ENCODE data around the gene EPHB2. TPM values are rescaled to one million over a fixed set of nuclear protein-coding genes. Genes with fewer than 3 reads are reported as not detected.
A peak's percentile ranks its signal among the peaks of the same experiment; 100 is the strongest.

Gene EPHB2
- total RNA-seq, 2 donors from 2014 or later = not detected

DNA sequence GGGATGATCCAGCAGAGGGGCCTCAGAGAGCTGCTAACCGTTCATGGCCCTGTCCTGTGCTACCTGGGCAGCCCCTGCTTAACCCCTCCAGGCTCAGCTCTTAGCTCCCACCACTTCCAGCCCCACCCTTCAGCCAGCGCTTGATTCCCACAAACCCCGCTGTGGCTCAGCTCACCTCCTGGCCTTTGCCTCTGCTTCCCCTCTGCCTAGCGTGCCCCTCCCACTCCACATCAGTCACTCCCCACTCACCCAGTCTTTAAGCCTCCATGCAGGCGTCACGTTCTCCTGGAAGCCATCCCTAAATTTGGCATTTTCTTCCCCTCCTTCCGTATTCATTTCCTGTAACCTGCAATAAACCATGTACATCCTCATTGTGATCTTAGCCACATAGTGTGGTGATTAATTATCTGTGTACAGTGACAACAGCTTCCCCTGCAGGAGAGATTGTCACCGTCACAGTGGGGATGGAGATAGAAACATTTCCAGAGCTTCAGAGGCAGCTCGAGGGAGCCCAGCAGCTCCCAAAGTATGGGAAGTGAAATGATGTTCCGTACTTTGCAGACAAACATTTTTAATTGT lies 65.5 kb downstream of the EPHB2 start:
- Mint-ChIP-seq H3K4me1 (ENCODE audit: low read depth in 2 of 2) (peaks cover 0 to 3% of the 10 kb centered on the region in 2 donors), H3K4me3 (no peak overlapping the region), H3K27ac (no peak overlapping the region), H3K27me3 (peaks cover 15 to 21% of the 10 kb centered on the region in 2 donors), H3K9me3 (no peaks in the 10 kb centered on the region), H3K36me3 (no peaks in the 10 kb centered on the region)
- no peak for DNase-seq (ENCODE audit: low spot score)
- ATAC-seq = no peak

DNA sequence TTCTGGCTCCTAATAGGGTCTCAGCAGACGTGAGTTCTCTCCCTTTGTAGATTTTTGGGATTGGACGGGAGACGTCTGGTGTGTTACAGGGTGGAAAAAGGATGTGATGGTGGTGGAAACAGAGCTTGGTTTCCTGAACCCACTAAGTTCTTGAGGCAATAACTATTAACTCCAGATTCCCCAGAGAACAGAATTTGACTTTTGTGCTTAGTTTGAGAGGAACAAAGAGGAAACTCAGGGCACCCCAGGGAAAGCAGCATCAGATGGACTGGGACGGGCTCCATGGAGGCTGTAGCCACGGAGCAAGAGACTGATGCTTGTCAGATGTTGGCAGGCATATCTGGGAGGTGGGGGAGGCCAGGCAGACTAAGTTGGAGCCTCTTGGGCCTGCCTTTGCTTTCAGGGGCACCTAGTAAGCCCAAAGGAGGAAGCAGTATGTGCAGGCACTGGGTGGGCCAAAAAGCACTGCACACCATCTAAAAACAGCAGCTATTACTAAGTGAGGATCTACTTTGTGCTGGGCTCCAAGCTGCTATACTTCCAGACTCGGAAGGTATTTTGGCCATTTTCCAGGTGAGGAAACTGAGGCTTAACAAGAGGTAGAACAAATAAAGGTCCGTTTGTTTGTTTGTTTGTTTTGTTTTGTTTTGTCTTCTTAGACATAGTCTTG lies 66.9 kb downstream of the EPHB2 start:
- Mint-ChIP-seq H3K9me3 (no peaks in the 10 kb centered on the region), H3K36me3 (no peaks in the 10 kb centered on the region), H3K27ac (no peak overlapping the region), H3K4me1 (ENCODE audit: low read depth in 2 of 2) (peaks cover 0 to 3% of the 10 kb centered on the region in 2 donors), H3K4me3 (no peak overlapping the region), H3K27me3 (peaks cover 15 to 21% of the 10 kb centered on the region in 2 donors)
- ATAC-seq = no peak
- DNase-seq (ENCODE audit: low spot score) = no peak

DNA sequence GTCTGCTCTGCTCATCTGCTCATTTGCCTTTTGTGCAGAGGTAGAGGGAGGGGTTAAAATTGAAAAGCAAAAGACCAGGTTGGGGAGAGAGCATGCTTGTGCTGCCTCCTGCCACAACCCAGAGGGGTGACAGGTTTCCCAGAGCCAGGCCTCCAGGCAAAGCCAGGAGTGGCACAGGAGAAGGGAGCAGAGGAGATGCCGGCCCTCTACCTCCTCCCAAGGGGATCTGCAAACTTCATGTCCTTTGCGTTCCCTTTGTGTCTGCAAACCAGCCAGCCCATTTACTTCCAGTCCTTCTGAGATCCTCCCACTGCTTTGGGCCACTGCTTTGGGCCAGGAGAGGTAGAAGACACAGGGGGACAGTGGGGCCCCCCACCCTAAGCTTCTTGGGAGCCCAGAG lies 67.8 kb downstream of the EPHB2 start:
- H3K4me3 Mint-ChIP-seq = no peak overlapping the region
- H3K9me3 Mint-ChIP-seq = no peaks in the 10 kb centered on the region
- no peak for DNase-seq (ENCODE audit: low spot score)
- no peak overlapping the region for H3K27ac Mint-ChIP-seq
- peaks cover 15 to 21% of the 10 kb centered on the region in 2 donors for H3K27me3 Mint-ChIP-seq
- peaks cover 0 to 3% of the 10 kb centered on the region in 2 donors for H3K4me1 Mint-ChIP-seq (ENCODE audit: low read depth in 2 of 2)
- ATAC-seq = no peak
- no peaks in the 10 kb centered on the region for H3K36me3 Mint-ChIP-seq

DNA sequence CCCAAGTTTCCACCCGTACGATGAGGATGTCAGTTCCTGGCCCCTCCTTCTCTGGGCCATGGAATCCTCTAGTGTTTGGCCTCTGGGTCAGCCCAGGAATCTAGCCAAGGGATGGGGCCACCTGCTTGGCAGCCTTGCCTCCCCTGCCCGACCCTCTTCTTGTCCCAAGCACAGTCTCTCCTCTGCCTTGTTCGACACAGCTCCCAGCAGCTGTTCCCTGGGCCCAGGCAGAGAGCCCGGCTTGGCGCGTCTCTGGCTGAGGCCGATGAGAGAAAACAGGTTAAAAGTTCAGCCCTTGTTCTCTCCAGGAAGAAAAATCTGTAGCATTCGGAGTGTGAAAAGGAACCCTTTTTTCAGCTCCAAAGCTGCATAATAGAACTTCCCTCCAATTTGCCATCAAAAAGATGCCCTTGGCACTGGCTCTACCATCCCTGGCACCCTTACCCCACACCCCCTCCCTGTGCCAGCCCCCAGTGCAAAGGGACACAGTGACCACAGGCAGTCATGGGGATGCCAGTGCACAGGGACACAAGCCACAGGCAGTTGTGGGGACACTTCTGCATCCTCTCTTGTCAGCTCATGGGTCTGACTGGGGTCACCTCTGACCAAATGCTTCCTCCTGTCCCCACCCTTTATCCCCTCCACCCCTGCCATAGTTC lies 68.4 kb downstream of the EPHB2 start:
- Mint-ChIP-seq H3K27ac (no peak overlapping the region), H3K4me1 (ENCODE audit: low read depth in 2 of 2) (peaks cover 0 to 3% of the 10 kb centered on the region in 2 donors), H3K27me3 (peaks cover 15 to 21% of the 10 kb centered on the region in 2 donors), H3K36me3 (no peaks in the 10 kb centered on the region), H3K9me3 (no peaks in the 10 kb centered on the region), H3K4me3 (no peak overlapping the region)
- ATAC-seq = no peak
- DNase-seq (ENCODE audit: low spot score) = no peak

DNA sequence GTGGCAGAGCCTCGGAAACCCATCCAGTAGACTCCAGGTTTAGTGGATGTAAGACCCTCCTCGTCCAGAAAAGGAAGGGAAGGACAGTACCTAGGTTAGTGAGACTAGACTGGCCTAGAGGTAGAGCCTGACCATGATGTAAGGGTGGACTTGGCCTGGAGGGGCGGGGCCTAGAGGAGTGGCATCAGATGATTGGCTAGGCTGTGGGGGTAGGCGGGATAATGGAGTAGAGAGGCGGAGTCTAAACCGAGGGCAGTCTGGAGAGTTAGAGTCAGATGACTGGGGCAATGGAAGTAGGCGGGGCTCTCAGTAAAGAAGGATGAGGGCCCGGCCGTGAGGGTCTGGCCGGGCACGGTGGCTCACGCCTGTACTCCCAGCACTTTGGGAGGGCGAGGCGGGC lies 70.1 kb downstream of the EPHB2 start:
- Mint-ChIP-seq H3K9me3 (no peaks in the 10 kb centered on the region), H3K4me3 (no peak overlapping the region), H3K36me3 (no peaks in the 10 kb centered on the region), H3K4me1 (ENCODE audit: low read depth in 2 of 2) (peaks cover 0 to 4% of the 10 kb centered on the region in 2 donors), H3K27me3 (peaks cover 15 to 21% of the 10 kb centered on the region in 2 donors), H3K27ac (no peak overlapping the region)
- peak in 1 of 2 donors; percentile 48 for ATAC-seq
- no peak for DNase-seq (ENCODE audit: low spot score)

DNA sequence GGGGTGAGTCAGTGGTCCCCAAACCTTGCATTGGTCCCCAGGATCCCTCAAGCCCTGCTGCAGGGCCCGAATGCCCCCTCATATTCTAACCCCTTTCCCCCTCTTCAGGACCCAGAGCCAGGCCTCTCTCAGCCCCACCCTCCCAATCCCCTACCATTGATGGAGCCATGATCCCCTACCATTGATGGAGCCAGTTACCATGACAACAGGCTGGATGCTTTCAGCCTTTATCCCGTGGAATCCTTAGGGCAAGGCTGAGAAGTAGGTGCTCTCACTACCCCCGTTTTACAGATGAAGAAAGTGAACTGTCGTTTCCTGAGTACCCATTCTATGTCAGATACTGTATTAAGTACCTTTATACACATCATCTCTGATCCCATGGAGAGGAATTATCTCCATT lies 70.8 kb downstream of the EPHB2 start:
- Mint-ChIP-seq H3K9me3 (no peaks in the 10 kb centered on the region), H3K4me1 (ENCODE audit: low read depth in 2 of 2) (peaks cover 0 to 4% of the 10 kb centered on the region in 2 donors), H3K4me3 (no peak overlapping the region), H3K27me3 (peaks cover 13 to 14% of the 10 kb centered on the region in 2 donors), H3K27ac (no peak overlapping the region), H3K36me3 (no peaks in the 10 kb centered on the region)
- ATAC-seq (no peak), DNase-seq (ENCODE audit: low spot score) (no peak)

DNA sequence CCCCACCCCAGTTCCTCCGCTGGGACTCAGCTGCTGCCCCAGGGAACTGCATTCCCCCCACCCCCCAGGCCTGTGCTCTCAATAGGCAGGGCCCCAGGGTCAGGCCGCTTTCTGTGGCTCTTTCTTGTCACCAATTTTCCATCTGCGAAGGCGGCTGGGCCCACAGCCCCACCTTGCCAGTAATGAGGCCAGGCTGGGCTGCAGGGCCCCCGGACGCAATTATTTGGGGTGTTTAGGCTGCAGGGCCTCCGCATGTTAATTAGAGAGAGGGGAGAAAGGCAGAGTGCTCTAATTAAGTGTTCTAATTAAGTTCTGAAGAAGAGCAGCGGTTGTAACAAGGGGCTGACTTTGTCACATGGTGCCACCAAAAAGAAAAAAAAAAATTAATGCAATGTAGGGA lies 71.8 kb downstream of the EPHB2 start:
- H3K4me1 Mint-ChIP-seq (ENCODE audit: low read depth in 2 of 2) = peaks cover 0 to 4% of the 10 kb centered on the region in 2 donors
- H3K4me3 Mint-ChIP-seq = no peak overlapping the region

DNA sequence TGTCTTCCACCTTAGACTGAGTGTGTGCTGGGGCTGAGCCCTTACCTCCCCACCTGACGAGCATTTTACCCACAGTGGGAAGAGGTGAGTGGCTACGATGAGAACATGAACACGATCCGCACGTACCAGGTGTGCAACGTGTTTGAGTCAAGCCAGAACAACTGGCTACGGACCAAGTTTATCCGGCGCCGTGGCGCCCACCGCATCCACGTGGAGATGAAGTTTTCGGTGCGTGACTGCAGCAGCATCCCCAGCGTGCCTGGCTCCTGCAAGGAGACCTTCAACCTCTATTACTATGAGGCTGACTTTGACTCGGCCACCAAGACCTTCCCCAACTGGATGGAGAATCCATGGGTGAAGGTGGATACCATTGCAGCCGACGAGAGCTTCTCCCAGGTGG lies 73.7 kb downstream of the EPHB2 start:
- no peak for ATAC-seq
- no peaks in the 10 kb centered on the region for H3K9me3 Mint-ChIP-seq
- H3K27me3 Mint-ChIP-seq = peaks cover 8 to 11% of the 10 kb centered on the region in 2 donors
- H3K36me3 Mint-ChIP-seq = no peaks in the 10 kb centered on the region
- DNase-seq (ENCODE audit: low spot score) = no peak
- H3K27ac Mint-ChIP-seq = no peak overlapping the region
- H3K4me3 Mint-ChIP-seq = no peak overlapping the region
- peaks cover 0 to 4% of the 10 kb centered on the region in 2 donors for H3K4me1 Mint-ChIP-seq (ENCODE audit: low read depth in 2 of 2)

More for the DNA sequence above, 71.8 kb downstream of the EPHB2 start:
- Mint-ChIP-seq H3K27me3 (peaks cover 8 to 13% of the 10 kb centered on the region in 2 donors), H3K9me3 (no peaks in the 10 kb centered on the region), H3K27ac (no peak overlapping the region), H3K36me3 (no peaks in the 10 kb centered on the region)
- DNase-seq (ENCODE audit: low spot score) (no peak), ATAC-seq (no peak)

DNA sequence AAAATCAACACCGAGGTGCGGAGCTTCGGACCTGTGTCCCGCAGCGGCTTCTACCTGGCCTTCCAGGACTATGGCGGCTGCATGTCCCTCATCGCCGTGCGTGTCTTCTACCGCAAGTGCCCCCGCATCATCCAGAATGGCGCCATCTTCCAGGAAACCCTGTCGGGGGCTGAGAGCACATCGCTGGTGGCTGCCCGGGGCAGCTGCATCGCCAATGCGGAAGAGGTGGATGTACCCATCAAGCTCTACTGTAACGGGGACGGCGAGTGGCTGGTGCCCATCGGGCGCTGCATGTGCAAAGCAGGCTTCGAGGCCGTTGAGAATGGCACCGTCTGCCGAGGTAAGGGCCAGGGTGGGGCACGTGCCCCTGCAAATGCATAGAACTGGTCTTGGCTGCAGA lies 74.1 kb downstream of the EPHB2 start:
- Mint-ChIP-seq H3K4me3 (no peak overlapping the region), H3K9me3 (no peaks in the 10 kb centered on the region), H3K4me1 (ENCODE audit: low read depth in 2 of 2) (peaks cover 0 to 4% of the 10 kb centered on the region in 2 donors), H3K27ac (no peak overlapping the region), H3K36me3 (no peaks in the 10 kb centered on the region), H3K27me3 (peaks cover 4 to 11% of the 10 kb centered on the region in 2 donors)
- DNase-seq (ENCODE audit: low spot score) = no peak
- ATAC-seq = no peak

DNA sequence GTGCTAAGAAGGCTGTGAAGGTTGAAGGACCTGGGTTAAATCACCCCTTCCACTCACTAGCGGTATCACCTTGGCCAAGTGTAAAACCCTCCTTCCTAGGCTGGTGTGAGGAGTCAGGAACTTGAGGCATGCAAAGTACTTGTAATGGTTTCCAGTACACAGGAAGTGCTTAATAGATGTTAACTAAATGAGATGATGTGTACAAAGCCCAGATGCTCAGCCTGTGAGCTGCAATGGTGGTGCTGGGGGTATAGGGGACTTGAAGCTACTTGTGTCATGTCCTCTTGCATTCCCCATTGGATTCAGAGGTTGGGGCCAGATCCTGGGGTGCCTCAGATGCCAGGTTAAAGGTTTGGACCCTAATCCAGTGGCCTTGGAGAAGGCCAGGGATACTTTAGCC lies 75.5 kb downstream of the EPHB2 start:
- Mint-ChIP-seq H3K36me3 (no peaks in the 10 kb centered on the region), H3K27me3 (peaks cover 0 to 11% of the 10 kb centered on the region in 2 donors), H3K4me3 (no peak overlapping the region), H3K9me3 (no peaks in the 10 kb centered on the region), H3K27ac (no peak overlapping the region), H3K4me1 (ENCODE audit: low read depth in 2 of 2) (peaks cover 0 to 4% of the 10 kb centered on the region in 2 donors)
- no peak for DNase-seq (ENCODE audit: low spot score)
- ATAC-seq = no peak

DNA sequence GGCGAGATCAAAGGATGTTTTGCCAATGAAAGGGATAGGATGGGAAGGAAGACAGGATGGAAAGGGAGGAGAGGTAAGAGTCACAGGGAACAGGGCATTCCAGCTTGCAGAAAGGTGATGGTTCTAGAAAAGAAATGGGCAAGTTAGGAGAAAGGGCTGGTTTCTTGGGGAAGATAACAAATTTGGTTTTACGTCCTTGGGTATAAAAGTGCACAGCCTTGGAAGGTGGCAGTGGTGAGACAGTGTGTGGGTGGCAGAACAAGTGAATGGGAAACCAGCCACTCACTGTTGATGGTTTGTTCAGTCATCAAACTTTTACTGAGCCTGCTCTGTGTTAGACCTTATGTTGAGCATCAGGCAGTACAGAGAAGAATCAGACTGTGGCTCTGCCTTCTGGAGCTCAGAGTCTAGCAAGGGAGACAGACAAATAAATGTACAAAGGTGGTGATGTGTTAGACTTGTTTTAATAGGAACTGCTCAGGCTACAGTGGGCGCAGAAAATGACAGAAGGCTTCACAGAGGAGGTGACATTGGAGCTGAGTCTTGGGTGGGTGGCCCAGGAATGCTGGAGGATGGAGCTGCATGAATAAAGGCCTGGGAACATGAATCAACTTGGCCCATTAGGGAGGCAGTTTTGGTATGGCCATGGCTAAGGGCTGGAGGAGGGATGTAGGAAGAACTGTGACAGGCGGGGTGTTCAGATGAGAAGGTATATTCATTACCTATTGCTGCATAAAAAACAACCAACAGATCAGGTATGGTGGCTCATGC lies 76.3 kb downstream of the EPHB2 start:
- no peak overlapping the region for H3K4me3 Mint-ChIP-seq
- H3K27me3 Mint-ChIP-seq = peaks cover 0 to 11% of the 10 kb centered on the region in 2 donors
- DNase-seq (ENCODE audit: low spot score) = no peak

DNA sequence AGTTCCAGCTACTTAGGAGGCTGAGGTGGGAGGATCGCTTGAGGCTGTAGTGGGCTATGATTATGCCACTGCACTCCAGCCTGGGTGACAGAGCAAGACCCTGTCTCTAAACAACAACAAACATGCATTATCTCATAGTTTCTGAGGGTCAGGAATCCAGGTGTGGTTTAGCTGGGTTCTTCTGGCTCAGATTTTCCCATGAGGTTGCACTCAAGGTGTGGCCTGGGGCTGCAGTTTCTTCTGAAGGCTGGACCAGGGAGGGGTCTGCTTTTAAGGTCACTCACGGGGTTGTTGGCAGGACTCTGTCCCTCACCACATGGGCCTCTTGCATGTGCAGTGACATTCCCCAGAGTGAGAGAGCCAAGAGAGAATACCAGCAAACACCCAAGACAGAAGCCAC lies 77.0 kb downstream of the EPHB2 start:
- no peak overlapping the region for H3K4me3 Mint-ChIP-seq
- no peak overlapping the region for H3K27ac Mint-ChIP-seq
- H3K27me3 Mint-ChIP-seq = peaks cover 0 to 11% of the 10 kb centered on the region in 2 donors
- ATAC-seq = no peak
- H3K9me3 Mint-ChIP-seq = no peaks in the 10 kb centered on the region
- peaks cover 0 to 4% of the 10 kb centered on the region in 2 donors for H3K4me1 Mint-ChIP-seq (ENCODE audit: low read depth in 2 of 2)
- no peaks in the 10 kb centered on the region for H3K36me3 Mint-ChIP-seq
- no peak for DNase-seq (ENCODE audit: low spot score)

More for the DNA sequence above, 76.3 kb downstream of the EPHB2 start:
- Mint-ChIP-seq H3K36me3 (no peaks in the 10 kb centered on the region), H3K4me1 (ENCODE audit: low read depth in 2 of 2) (peaks cover 0 to 4% of the 10 kb centered on the region in 2 donors), H3K27ac (no peak overlapping the region), H3K9me3 (no peaks in the 10 kb centered on the region)
- ATAC-seq = no peak

DNA sequence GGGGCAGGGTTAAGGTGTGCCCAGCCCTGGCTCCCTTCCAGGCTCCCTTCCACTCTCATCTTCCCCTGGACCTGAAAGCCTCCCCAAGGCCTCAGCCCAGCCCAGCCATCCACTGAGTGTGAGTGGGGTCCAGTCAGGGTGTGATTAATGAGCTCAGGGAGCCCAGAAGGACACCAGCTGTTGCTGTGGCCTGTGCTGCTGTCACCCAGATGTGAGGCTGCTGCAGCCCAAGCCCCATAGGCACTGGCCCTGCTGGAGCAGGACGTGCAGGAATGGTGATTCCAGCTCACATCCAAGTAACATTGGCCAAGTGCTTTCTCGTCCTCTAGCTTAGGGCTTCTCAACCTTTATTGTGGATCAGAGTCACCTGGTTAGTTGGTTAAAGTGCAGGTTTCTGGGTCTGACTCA lies 77.6 kb downstream of the EPHB2 start:
- no peak overlapping the region for H3K27ac Mint-ChIP-seq
- peaks cover 0 to 4% of the 10 kb centered on the region in 2 donors for H3K4me1 Mint-ChIP-seq (ENCODE audit: low read depth in 2 of 2)
- DNase-seq (ENCODE audit: low spot score) (no peak), ATAC-seq (peak in 1 of 2 donors; percentile 7)
- no peaks in the 10 kb centered on the region for H3K36me3 Mint-ChIP-seq
- no peak overlapping the region for H3K4me3 Mint-ChIP-seq
- H3K27me3 Mint-ChIP-seq = peaks cover 0 to 11% of the 10 kb centered on the region in 2 donors
- no peaks in the 10 kb centered on the region for H3K9me3 Mint-ChIP-seq
